ENCODE data around the gene LRCH4.

Gene LRCH4

GRCh38 chr7:100580466-100581283 is 5.3 kb downstream of the LRCH4 start:
- peaks cover 9% of the 10 kb centered on the region for H3K36me3 Mint-ChIP-seq (ENCODE audit: low read depth)
- peaks cover 28% of the 10 kb centered on the region for H3K4me1 Mint-ChIP-seq (ENCODE audit: low read depth)
- no peak overlapping the region for H3K4me3 Mint-ChIP-seq
- H3K27ac Mint-ChIP-seq, result no peak overlapping the region
- H3K9me3 Mint-ChIP-seq, result no peaks in the 10 kb centered on the region
- no peaks in the 10 kb centered on the region for H3K27me3 Mint-ChIP-seq

- no peaks in the 10 kb centered on the region for H3K27me3 Mint-ChIP-seq
- H3K9me3 Mint-ChIP-seq, result no peaks in the 10 kb centered on the region
- H3K4me1 Mint-ChIP-seq (ENCODE audit: low read depth), result peaks cover 15% of the 10 kb centered on the region
- H3K4me3 Mint-ChIP-seq, result no peak overlapping the region
- H3K27ac Mint-ChIP-seq, result no peak overlapping the region
- peaks cover 16% of the 10 kb centered on the region for H3K36me3 Mint-ChIP-seq (ENCODE audit: low read depth)
Observed at GRCh38 chr7:100578246-100579183, 7.4 kb downstream of the LRCH4 start.

GRCh38 chr7:100577507-100577906 is 8.4 kb downstream of the LRCH4 start:
- Mint-ChIP-seq H3K4me3 (no peak overlapping the region), H3K27me3 (no peaks in the 10 kb centered on the region), H3K9me3 (no peaks in the 10 kb centered on the region), H3K27ac (no peak overlapping the region), H3K36me3 (ENCODE audit: low read depth) (peaks cover 16% of the 10 kb centered on the region), H3K4me1 (ENCODE audit: low read depth) (peaks cover 5% of the 10 kb centered on the region)

GRCh38 chr7:100577103-100577502 is 8.8 kb downstream of the LRCH4 start:
- Mint-ChIP-seq H3K36me3 (ENCODE audit: low read depth) (peaks cover 16% of the 10 kb centered on the region), H3K4me3 (no peak overlapping the region), H3K27ac (no peak overlapping the region), H3K27me3 (no peaks in the 10 kb centered on the region), H3K4me1 (ENCODE audit: low read depth) (peaks cover under 1% of the 10 kb centered on the region), H3K9me3 (no peaks in the 10 kb centered on the region)

GRCh38 chr7:100576384-100576993 is 9.4 kb downstream of the LRCH4 start:
- Mint-ChIP-seq H3K4me1 (ENCODE audit: low read depth) (peaks cover 6% of the 10 kb centered on the region), H3K9me3 (no peaks in the 10 kb centered on the region), H3K27me3 (no peaks in the 10 kb centered on the region), H3K4me3 (no peak overlapping the region), H3K36me3 (ENCODE audit: low read depth) (peaks cover 16% of the 10 kb centered on the region), H3K27ac (no peak overlapping the region)

GRCh38 chr7:100575746-100576383 is 10.1 kb downstream of the LRCH4 start:
- Mint-ChIP-seq H3K4me3 (no peak overlapping the region), H3K27ac (no peak overlapping the region), H3K36me3 (ENCODE audit: low read depth) (peaks cover 13% of the 10 kb centered on the region), H3K9me3 (no peaks in the 10 kb centered on the region), H3K4me1 (ENCODE audit: low read depth) (peaks cover 10% of the 10 kb centered on the region), H3K27me3 (no peaks in the 10 kb centered on the region)

- H3K27ac Mint-ChIP-seq, result no peak overlapping the region
- H3K4me1 Mint-ChIP-seq (ENCODE audit: low read depth), result peaks cover 16% of the 10 kb centered on the region
- no peaks in the 10 kb centered on the region for H3K9me3 Mint-ChIP-seq
- peaks cover 13% of the 10 kb centered on the region for H3K36me3 Mint-ChIP-seq (ENCODE audit: low read depth)
- no peak overlapping the region for H3K4me3 Mint-ChIP-seq
- no peaks in the 10 kb centered on the region for H3K27me3 Mint-ChIP-seq
Observed at GRCh38 chr7:100575206-100575631, 10.7 kb downstream of the LRCH4 start.

GRCh38 chr7:100574362-100575205 is 11.3 kb downstream of the LRCH4 start:
- Mint-ChIP-seq H3K4me1 (ENCODE audit: low read depth) (peaks cover 18% of the 10 kb centered on the region), H3K4me3 (no peak overlapping the region), H3K27me3 (no peaks in the 10 kb centered on the region), H3K27ac (no peak overlapping the region), H3K9me3 (no peaks in the 10 kb centered on the region), H3K36me3 (ENCODE audit: low read depth) (peaks cover 13% of the 10 kb centered on the region)

- Mint-ChIP-seq H3K27ac (no peak within 1 kb of the TSS), H3K4me1 (ENCODE audit: low read depth) (peaks cover 26% of the 10 kb centered on the region), H3K36me3 (ENCODE audit: low read depth) (peaks cover 13% of the 10 kb centered on the region), H3K4me3 (no peak within 1 kb of the TSS), H3K9me3 (no peaks in the 10 kb centered on the region), H3K27me3 (no peaks in the 10 kb centered on the region)
Observed at GRCh38 chr7:100573691-100574361, 12.1 kb downstream of the LRCH4 start, which contains the start of gene SAP25. Gene SAP25, minus strand, starts transcription at chr7:100573900. Its CDS starts 158 bp downstream, at chr7:100573742.

- no peaks in the 10 kb centered on the region for H3K9me3 Mint-ChIP-seq
- H3K36me3 Mint-ChIP-seq (ENCODE audit: low read depth), result peaks cover 13% of the 10 kb centered on the region
- no peak overlapping the region for H3K4me3 Mint-ChIP-seq
- peaks cover 31% of the 10 kb centered on the region for H3K4me1 Mint-ChIP-seq (ENCODE audit: low read depth)
- no peaks in the 10 kb centered on the region for H3K27me3 Mint-ChIP-seq
- H3K27ac Mint-ChIP-seq, result no peak overlapping the region
Observed at GRCh38 chr7:100572949-100573675, 12.8 kb downstream of the LRCH4 start.

- H3K4me3 Mint-ChIP-seq, result no peak overlapping the region
- H3K27ac Mint-ChIP-seq, result no peak overlapping the region
- H3K9me3 Mint-ChIP-seq, result no peaks in the 10 kb centered on the region
- no peaks in the 10 kb centered on the region for H3K27me3 Mint-ChIP-seq
- H3K4me1 Mint-ChIP-seq (ENCODE audit: low read depth), result peaks cover 37% of the 10 kb centered on the region
- peaks cover 13% of the 10 kb centered on the region for H3K36me3 Mint-ChIP-seq (ENCODE audit: low read depth)
Observed at GRCh38 chr7:100572281-100572948, 13.5 kb downstream of the LRCH4 start.

GRCh38 chr7:100571829-100572116 is 14.2 kb downstream of the LRCH4 start:
- Mint-ChIP-seq H3K27ac (no peak overlapping the region), H3K4me1 (ENCODE audit: low read depth) (peaks cover 37% of the 10 kb centered on the region), H3K4me3 (no peak overlapping the region), H3K27me3 (no peaks in the 10 kb centered on the region), H3K9me3 (no peaks in the 10 kb centered on the region), H3K36me3 (ENCODE audit: low read depth) (peaks cover 13% of the 10 kb centered on the region)
